ENCODE results near the gene TGFBR3L.

- TF ChIP-seq CTCF (IDR thresholded peaks at IDR 0.05) (no peak), POLR2A (IDR thresholded peaks at IDR 0.05) (no peak)
Measured at GRCh38 chr19:7961920-7962626, 47.4 kb downstream of the TGFBR3L start.

Measured in body of pancreas (tissue), 4 donors.